ENCODE results near the gene UBE2J2.

DNA sequence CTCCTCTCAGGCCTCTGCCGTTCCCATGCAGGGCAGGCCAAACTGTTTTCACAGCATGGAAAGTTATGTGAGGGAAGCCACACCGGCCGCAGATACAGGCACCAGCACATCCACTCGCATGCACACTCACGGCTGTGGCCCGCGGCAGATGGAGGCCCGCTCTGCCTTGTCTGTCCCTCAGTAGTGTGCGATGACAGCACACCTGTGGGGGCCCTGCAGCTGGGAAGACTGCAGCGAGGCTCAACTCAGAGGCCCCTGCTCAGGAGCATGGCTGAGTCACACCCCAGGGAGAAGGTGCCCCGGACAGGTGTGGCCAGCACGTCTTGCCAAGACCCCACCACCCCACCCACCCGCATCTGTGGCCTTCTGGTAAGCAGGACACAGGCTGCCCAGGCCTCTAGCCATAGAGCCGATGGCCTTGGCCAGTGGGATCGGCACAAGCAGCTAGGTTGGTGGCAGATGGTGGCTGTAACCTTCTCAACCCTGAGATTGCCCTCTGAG, 1.3 kb upstream of the UBE2J2 start:
- TF ChIP-seq, protein P1, sequence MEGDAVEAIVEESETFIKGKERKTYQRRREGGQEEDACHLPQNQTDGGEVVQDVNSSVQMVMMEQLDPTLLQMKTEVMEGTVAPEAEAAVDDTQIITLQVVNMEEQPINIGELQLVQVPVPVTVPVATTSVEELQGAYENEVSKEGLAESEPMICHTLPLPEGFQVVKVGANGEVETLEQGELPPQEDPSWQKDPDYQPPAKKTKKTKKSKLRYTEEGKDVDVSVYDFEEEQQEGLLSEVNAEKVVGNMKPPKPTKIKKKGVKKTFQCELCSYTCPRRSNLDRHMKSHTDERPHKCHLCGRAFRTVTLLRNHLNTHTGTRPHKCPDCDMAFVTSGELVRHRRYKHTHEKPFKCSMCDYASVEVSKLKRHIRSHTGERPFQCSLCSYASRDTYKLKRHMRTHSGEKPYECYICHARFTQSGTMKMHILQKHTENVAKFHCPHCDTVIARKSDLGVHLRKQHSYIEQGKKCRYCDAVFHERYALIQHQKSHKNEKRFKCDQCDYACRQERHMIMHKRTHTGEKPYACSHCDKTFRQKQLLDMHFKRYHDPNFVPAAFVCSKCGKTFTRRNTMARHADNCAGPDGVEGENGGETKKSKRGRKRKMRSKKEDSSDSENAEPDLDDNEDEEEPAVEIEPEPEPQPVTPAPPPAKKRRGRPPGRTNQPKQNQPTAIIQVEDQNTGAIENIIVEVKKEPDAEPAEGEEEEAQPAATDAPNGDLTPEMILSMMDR (IDR thresholded peaks at IDR 0.05), result no peak
- no peak for TF ChIP-seq EP300 (IDR thresholded peaks at IDR 0.05)

All from stomach (tissue), 4 donors.